Epithelial cell of prostate (primary cell): ENCODE measurements around the gene UBE2C.
"Not testable (repeated sequence)": the region's sequence is repeated elsewhere in the genome, so short reads cannot be mapped to it uniquely, and the experiment has no call there.

Source experiments
- DNase-seq: peaks from one replicate; pipeline ENCODE4 v3.0.0-alpha.2; 2011; ENCODE audit warnings: low read depth, low spot score
- H3K27ac ChIP-seq: fragments of 450-650 bp; 2 replicates; pipeline ENCODE4 v1.5.1; 2017; ENCODE audit warnings: mild to moderate bottlenecking

UBE2C gene

GRCh38 chr20:45812157-45813005 lies at the start of gene UBE2C:
Gene UBE2C (plus strand): TSS chr20:45812644. CDS start chr20:45812696, 52 bp downstream.
- peak within 1 kb of the TSS; percentile 26 for H3K27ac ChIP-seq
- DNase-seq: peak; percentile 98

GRCh38 chr20:45764618-45765282 lies 47.7 kb upstream of the UBE2C start:
- H3K27ac ChIP-seq: not testable (repeated sequence)

GRCh38 chr20:45765307-45765875 lies 47.1 kb upstream of the UBE2C start:
- H3K27ac ChIP-seq: no peak overlapping the region
- no peak for DNase-seq

More at GRCh38 chr20:45764618-45765282, 47.7 kb upstream of the UBE2C start:
- DNase-seq: not testable (repeated sequence)

GRCh38 chr20:45765980-45766379 lies 46.5 kb upstream of the UBE2C start:
- no peak for DNase-seq
- H3K27ac ChIP-seq: no peak overlapping the region

- no peak overlapping the region for H3K27ac ChIP-seq
- DNase-seq: no peak
Observed at GRCh38 chr20:45768479-45768878, 44.0 kb upstream of the UBE2C start.

GRCh38 chr20:45771182-45771759 lies 41.2 kb upstream of the UBE2C start:
- no peak overlapping the region for H3K27ac ChIP-seq
- no peak for DNase-seq

- DNase-seq: no peak
- no peak overlapping the region for H3K27ac ChIP-seq
Observed at GRCh38 chr20:45772693-45773092, 39.8 kb upstream of the UBE2C start.

GRCh38 chr20:45774945-45775344 lies 37.5 kb upstream of the UBE2C start:
- no peak overlapping the region for H3K27ac ChIP-seq
- no peak for DNase-seq

GRCh38 chr20:45775411-45775810 lies 37.0 kb upstream of the UBE2C start:
- no peak overlapping the region for H3K27ac ChIP-seq
- no peak for DNase-seq

GRCh38 chr20:45776931-45777330 lies 35.5 kb upstream of the UBE2C start:
- no peak for DNase-seq
- H3K27ac ChIP-seq: no peak overlapping the region

GRCh38 chr20:45779011-45779915 lies 33.2 kb upstream of the UBE2C start:
- peak overlapping the region; percentile 87 for H3K27ac ChIP-seq
- DNase-seq: peak; percentile 99

- H3K27ac ChIP-seq: peak overlapping the region; percentile 87
- DNase-seq: no peak
Observed at GRCh38 chr20:45780159-45780558, 32.3 kb upstream of the UBE2C start.

GRCh38 chr20:45781391-45781931 lies 31.0 kb upstream of the UBE2C start:
- H3K27ac ChIP-seq: peak overlapping the region; percentile 87

GRCh38 chr20:45782890-45783289 lies 29.6 kb upstream of the UBE2C start:
- peak overlapping the region; percentile 37 for H3K27ac ChIP-seq

More at GRCh38 chr20:45781391-45781931, 31.0 kb upstream of the UBE2C start:
- DNase-seq: peak; percentile 84

GRCh38 chr20:45783656-45784294 lies 28.7 kb upstream of the UBE2C start:
- peak overlapping the region; percentile 37 for H3K27ac ChIP-seq
- no peak for DNase-seq

More at GRCh38 chr20:45782890-45783289, 29.6 kb upstream of the UBE2C start:
- DNase-seq: no peak

- DNase-seq: no peak
- no peak overlapping the region for H3K27ac ChIP-seq
Observed at GRCh38 chr20:45788351-45788750, 24.1 kb upstream of the UBE2C start.

GRCh38 chr20:45792317-45793118 lies 19.9 kb upstream of the UBE2C start:
- H3K27ac ChIP-seq: peak overlapping the region; percentile 49
- DNase-seq: no peak
